Peyer's patch (tissue), 4 donors: ENCODE data around the gene LILRB4. TPM values are rescaled to one million over a fixed set of nuclear protein-coding genes. Genes with fewer than 3 reads are reported as not detected.
"Not testable (repeated sequence)": the region's sequence is repeated elsewhere in the genome, so short reads cannot be mapped to it uniquely, and the experiment has no call there.

Experiments used
- DNase-seq, 3 donors: peaks; one replicate each; pipeline ENCODE4 v3.0.0-alpha.2; 2017 to 2019
- H3K27ac ChIP-seq, 4 donors: fragments of 200-600 bp; sonication (generic); one replicate each; pipeline ENCODE4 v1.5.1; 2016 to 2019
- H3K27me3 ChIP-seq, 2 donors: fragments of 200-600 bp; sonication (generic); one replicate each; pipeline ENCODE4 v1.5.1; 2019
- H3K36me3 ChIP-seq, 3 donors: fragments of 200-600 bp; sonication (generic); one replicate each; pipeline ENCODE4 v1.5.1; 2016 to 2019
- H3K4me1 ChIP-seq, 4 donors: fragments of 200-600 bp; sonication (generic); one replicate each; pipeline ENCODE4 v1.5.1; 2016 to 2019
- H3K4me3 ChIP-seq, 4 donors: fragments of 200-600 bp; sonication (generic); 1 replicate in 3 of 4; 2 replicates in 1 of 4; pipeline ENCODE4 v1.5.1; 2016 to 2019; ENCODE audit warnings: mild to moderate bottlenecking in 1 of 4
- H3K9me3 ChIP-seq, 4 donors: fragments of 200-600 bp; sonication (generic); one replicate each; pipeline ENCODE4 v1.5.1; 2016 to 2019; ENCODE audit warnings: mild to moderate bottlenecking in 1 of 4
- POLR2A ChIP-seq, 2 donors: fragments of 450-650 bp; IDR thresholded peaks; one replicate each; pipeline ENCODE4 v1.5.1; 2017; ENCODE audit warnings: antibody characterized with exemption in 2 of 2, mild to moderate bottlenecking in 2 of 2, moderate library complexity in 2 of 2
- total RNA-seq, 4 donors: library from RNA; depleted of rRNA; stranded (reverse); fragments of >200 nt; gene quantifications; one replicate each; pipeline ENCODE4 v1.1.0, GENCODE V29; 2016
- TF ChIP-seq, protein P1 (sequence below), 6 experiments: fragments of 450-650 bp in 4 of 6; fragments of 200-600 bp in 2 of 6; sonication (generic) in 1 of 6; IDR thresholded peaks; one replicate each; pipeline ENCODE4 v1.5.1; 2017 to 2019; ENCODE audit warnings: antibody characterized with exemption in 6 of 6, mild to moderate bottlenecking in 3 of 6, moderate library complexity in 1 of 6

The LILRB4 gene
- total RNA-seq, 4 donors from 2014 or later = 0.53 to 2.8 (median 2.6) TPM; not detected in 1

GRCh38 chr19:54633401-54633800, 29.4 kb upstream of the LILRB4 start:
- DNase-seq = no peak
- Histone ChIP-seq H3K27me3 (no peaks in the 10 kb centered on the region), H3K27ac (no peak overlapping the region), H3K36me3 (no peaks in the 10 kb centered on the region), H3K4me1 (no peaks in the 10 kb centered on the region), H3K9me3 (no peaks in the 10 kb centered on the region), H3K4me3 (no peak overlapping the region)
- TF ChIP-seq POLR2A (IDR thresholded peaks at IDR 0.05) = no peak
- TF ChIP-seq, protein P1, sequence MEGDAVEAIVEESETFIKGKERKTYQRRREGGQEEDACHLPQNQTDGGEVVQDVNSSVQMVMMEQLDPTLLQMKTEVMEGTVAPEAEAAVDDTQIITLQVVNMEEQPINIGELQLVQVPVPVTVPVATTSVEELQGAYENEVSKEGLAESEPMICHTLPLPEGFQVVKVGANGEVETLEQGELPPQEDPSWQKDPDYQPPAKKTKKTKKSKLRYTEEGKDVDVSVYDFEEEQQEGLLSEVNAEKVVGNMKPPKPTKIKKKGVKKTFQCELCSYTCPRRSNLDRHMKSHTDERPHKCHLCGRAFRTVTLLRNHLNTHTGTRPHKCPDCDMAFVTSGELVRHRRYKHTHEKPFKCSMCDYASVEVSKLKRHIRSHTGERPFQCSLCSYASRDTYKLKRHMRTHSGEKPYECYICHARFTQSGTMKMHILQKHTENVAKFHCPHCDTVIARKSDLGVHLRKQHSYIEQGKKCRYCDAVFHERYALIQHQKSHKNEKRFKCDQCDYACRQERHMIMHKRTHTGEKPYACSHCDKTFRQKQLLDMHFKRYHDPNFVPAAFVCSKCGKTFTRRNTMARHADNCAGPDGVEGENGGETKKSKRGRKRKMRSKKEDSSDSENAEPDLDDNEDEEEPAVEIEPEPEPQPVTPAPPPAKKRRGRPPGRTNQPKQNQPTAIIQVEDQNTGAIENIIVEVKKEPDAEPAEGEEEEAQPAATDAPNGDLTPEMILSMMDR (IDR thresholded peaks at IDR 0.05) = no peak

DNA sequence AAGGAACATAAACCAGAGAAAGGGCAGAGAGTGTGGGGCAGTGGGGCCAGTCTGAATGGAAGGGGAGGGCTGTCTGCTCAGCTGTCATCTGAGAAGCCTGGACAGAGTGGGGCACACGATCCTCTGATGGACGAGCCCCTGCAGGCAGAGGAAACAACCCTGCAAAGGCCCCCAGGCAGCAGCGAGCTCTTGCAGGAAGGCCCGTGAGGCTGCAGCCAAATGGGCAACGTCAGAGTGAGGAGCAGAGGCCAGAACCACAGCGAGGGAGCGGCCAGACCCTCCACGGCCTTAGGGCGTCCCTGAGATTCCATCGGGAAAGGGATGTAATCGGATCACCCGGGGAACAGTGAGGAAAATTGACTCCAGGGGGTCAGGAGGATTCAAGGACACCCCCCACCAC, 26.7 kb upstream of the LILRB4 start:
- not testable (repeated sequence) for H3K4me3 ChIP-seq, H3K27ac ChIP-seq, H3K4me1 ChIP-seq, H3K36me3 ChIP-seq, H3K27me3 ChIP-seq, H3K9me3 ChIP-seq, DNase-seq

DNA sequence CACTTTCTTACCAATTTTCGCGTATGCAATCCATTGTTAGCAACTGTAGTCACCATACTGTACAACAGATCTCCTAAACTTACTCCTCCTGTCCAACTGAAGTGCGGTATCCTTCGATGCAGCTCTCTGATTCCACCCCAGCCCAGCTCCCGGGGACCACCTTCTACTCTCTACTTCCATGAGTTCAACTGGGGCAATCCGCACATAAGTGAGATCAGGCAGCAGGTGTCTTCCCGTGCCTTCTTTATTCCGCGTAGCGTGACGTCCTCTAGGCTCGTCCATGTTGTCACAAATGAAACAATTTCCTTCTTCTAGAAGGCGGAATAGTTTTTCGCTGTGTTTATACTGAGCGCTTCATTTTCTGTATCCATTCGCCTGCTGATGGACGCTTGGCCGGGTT, 24.1 kb upstream of the LILRB4 start:
- no peaks in the 10 kb centered on the region for H3K4me1 ChIP-seq
- no peaks in the 10 kb centered on the region for H3K36me3 ChIP-seq
- DNase-seq = no peak
- no peaks in the 10 kb centered on the region for H3K9me3 ChIP-seq
- TF ChIP-seq, protein P1 (IDR thresholded peaks at IDR 0.05) = no peak
- no peak for TF ChIP-seq POLR2A (IDR thresholded peaks at IDR 0.05)
- H3K27ac ChIP-seq = no peak overlapping the region
- H3K27me3 ChIP-seq = no peaks in the 10 kb centered on the region
- H3K4me3 ChIP-seq = no peak overlapping the region

DNA sequence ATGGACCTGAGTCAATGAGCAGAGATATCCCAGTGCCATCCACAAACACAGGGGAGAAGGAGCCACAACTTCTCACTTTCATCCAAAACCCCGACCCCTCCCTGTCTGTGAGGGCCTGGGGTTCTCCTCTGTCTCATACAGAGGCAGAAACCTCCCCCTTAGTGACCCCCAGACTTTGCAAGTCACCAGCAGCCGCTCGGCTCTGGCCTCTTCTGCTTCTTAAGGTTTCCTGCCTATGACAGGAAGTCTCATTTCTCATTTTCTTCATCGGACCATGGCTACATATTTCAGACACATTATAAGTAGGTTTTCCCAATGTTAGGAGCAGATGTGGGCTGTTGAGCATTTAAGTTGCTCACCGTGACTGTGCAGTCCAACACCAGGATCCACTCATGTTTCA, 19.8 kb upstream of the LILRB4 start:
- not testable (repeated sequence) for H3K27ac ChIP-seq, H3K4me1 ChIP-seq, H3K9me3 ChIP-seq, H3K36me3 ChIP-seq, H3K27me3 ChIP-seq, H3K4me3 ChIP-seq
- DNase-seq = peak in 1 of 3 donors; percentile 39

- not testable (repeated sequence) for H3K36me3 ChIP-seq, H3K4me3 ChIP-seq, H3K4me1 ChIP-seq, H3K27ac ChIP-seq, H3K9me3 ChIP-seq, H3K27me3 ChIP-seq
- peak in 1 of 3 donors; percentile 18 for DNase-seq
These were observed 19.2 kb upstream of the LILRB4 start for GRCh38 chr19:54643583-54643982.

- peak in 1 of 3 donors; percentile 49 for DNase-seq
- no peaks in the 10 kb centered on the region for H3K9me3 ChIP-seq
- H3K36me3 ChIP-seq = no peaks in the 10 kb centered on the region
- no peak overlapping the region for H3K4me3 ChIP-seq
- H3K4me1 ChIP-seq = no peaks in the 10 kb centered on the region
- no peak for TF ChIP-seq POLR2A (IDR thresholded peaks at IDR 0.05)
- TF ChIP-seq, protein P1 (IDR thresholded peaks at IDR 0.05) = no peak
- no peak overlapping the region for H3K27ac ChIP-seq
- no peaks in the 10 kb centered on the region for H3K27me3 ChIP-seq
These were observed 18.7 kb upstream of the LILRB4 start for GRCh38 chr19:54644056-54644455.

GRCh38 chr19:54646331-54646841, 16.4 kb upstream of the LILRB4 start:
- Histone ChIP-seq H3K4me1 (no peaks in the 10 kb centered on the region), H3K27me3 (no peaks in the 10 kb centered on the region), H3K36me3 (no peaks in the 10 kb centered on the region), H3K9me3 (no peaks in the 10 kb centered on the region), H3K4me3 (no peak overlapping the region), H3K27ac (no peak overlapping the region)
- TF ChIP-seq POLR2A (IDR thresholded peaks at IDR 0.05) = no peak
- TF ChIP-seq, protein P1 (IDR thresholded peaks at IDR 0.05) = no peak
- peak in 1 of 3 donors; percentile 19 for DNase-seq
